Measurements from ENCODE around the gene RPL15.
A peak's percentile ranks its signal among the peaks of the same experiment; 100 is the strongest.
"Not testable (repeated sequence)": the region's sequence is repeated elsewhere in the genome, so short reads cannot be mapped to it uniquely, and the experiment has no call there.

RPL15 gene

DNA sequence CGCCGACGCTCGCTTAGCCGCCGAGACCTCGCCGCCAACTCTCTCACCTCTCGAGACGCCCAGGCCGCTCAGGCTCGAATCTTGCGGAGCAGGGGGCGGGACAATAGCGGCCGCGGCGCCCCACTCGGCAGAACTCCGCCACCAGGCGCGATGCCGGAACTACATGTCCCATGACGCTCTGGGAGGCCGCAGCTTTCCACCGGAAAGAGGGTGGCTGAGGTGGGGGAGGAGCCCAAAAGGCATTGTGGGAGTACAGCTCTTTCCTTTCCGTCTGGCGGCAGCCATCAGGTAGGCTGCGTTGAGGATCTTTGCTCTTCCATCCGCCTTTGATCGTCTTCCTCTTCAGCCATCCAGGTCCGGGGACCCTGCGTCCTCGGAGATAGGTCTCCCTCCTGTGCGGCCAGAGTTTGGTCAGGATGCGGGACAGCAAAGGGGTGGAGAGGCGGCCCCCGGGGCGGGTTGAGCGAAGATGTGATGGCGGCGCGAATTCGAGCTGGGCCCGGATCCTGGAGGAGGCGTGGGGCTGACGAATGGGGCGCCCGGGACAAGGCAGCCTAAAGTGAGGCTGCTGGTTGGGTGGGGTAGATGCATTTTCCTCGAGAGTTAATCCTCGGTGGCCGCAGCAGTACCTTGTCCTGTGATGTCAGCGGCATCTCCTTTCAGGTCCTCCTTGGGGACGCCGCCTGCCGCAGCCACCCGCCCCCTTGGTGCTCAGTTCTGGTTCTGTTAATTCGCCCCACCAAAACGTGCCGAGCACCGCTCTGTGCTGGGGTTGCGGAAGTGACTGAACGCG is at the start of gene RPL15, which contains the start of gene NKIRAS1:
Gene RPL15, plus strand, starts transcription at position 247 of the 793 bp plus-strand sequence. CDS start 728 bp downstream, outside the sequence.
Gene NKIRAS1, minus strand, starts transcription at position 105 of the 793 bp plus-strand sequence. CDS start 6,086 bp downstream, outside the sequence.
- peak; percentile 90 to 94 (median 91) for DNase-seq

DNA sequence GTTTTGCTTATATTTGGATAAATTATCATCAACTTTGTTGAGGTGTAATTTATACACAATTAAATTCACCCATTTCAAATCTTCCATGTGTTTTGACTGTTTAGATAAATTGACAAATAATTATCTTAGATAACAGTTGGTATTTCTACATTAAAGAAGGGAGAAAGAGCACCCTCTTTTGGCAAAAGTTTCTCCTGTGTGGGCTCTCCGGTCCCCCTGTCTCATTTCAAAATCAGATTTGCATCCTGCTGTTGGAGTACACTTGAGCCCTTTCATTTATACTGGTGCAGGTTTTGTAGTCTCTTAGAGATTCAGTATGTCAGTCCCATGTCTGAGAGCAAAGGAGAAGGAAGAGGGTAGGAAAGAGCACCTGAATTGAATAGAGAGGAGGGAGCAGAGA is 49.5 kb upstream of the RPL15 start:
- DNase-seq, result no peak

DNA sequence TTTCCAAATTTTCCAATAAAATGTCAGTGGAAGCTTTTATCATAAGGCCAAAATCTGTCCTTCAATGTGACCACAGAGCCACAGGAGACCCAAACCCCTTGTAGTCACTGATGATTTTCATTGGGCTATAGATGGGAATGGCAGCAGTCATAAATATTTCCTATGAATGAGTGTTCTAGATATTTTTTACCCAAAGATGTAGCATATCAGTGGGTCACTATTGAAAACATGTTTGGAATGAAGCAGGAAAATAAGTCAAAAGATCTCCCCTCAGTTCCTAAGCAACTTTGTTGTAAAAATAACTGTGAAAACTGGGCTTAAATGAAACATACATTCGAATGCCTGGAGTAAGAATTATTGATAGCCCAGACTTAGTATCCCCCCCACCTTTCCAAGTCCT is 49.1 kb upstream of the RPL15 start:
- no peak for DNase-seq

GRCh38 chr3:23869977-23870662 is 46.8 kb upstream of the RPL15 start:
- no peak for DNase-seq

DNA sequence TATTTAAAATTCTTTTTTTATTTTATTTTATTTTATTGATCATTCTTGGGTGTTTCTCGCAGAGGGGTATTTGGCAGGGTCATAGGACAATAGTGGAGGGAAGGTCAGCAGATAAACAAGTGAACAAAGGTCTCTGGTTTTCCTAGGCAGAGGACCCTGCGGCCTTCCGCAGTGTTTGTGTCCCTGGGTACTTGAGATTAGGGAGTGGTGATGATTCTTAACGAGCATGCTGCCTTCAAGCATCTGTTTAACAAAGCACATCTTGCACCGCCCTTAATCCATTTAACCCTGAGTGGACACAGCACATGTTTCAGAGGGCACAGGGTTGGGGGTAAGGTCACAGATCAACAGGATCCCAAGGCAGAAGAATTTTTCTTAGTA is 46.3 kb upstream of the RPL15 start:
- not testable (repeated sequence) for DNase-seq

DNA sequence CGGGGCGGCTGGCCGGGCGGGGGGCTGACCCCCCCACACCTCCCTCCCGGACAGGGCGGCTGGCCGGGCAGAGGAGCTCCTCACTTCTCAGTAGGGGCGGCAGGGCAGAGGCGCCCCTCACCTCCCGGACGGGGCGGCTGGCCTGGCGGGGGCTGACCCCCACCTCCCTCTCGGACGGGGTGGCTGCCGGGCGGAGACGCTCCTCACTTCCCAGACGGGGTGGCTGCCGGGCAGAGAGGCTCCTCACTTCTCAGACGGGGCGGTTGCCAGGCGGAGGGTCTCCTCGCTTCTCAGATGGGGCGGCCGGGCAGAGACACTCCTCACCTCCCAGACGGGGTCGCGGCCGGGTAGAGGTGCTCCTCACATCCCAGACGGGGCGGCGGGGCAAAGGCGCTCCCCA is 45.6 kb upstream of the RPL15 start:
- not testable (repeated sequence) for DNase-seq

DNA sequence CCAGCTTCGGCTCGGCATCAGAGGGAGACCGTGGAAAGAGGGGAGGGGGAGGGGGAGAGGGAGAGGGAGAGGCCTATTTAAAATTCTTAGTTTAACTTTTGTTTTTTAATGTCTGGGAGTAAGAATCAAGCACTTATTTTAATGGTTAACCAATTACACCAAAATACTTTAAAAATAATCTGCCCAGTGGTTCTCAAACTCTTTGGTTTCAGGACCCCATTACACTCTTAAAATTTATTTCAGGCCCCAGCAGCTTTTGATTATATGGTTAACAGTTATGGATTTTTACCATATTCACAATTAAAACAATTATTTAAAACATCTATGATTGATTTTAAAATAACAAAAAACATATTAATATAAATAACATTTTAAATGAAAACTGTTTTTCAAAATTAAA is 44.6 kb upstream of the RPL15 start:
- no peak for DNase-seq

- no peak for DNase-seq
Measured at GRCh38 chr3:23873941-23874340, 43.0 kb upstream of the RPL15 start.

DNA sequence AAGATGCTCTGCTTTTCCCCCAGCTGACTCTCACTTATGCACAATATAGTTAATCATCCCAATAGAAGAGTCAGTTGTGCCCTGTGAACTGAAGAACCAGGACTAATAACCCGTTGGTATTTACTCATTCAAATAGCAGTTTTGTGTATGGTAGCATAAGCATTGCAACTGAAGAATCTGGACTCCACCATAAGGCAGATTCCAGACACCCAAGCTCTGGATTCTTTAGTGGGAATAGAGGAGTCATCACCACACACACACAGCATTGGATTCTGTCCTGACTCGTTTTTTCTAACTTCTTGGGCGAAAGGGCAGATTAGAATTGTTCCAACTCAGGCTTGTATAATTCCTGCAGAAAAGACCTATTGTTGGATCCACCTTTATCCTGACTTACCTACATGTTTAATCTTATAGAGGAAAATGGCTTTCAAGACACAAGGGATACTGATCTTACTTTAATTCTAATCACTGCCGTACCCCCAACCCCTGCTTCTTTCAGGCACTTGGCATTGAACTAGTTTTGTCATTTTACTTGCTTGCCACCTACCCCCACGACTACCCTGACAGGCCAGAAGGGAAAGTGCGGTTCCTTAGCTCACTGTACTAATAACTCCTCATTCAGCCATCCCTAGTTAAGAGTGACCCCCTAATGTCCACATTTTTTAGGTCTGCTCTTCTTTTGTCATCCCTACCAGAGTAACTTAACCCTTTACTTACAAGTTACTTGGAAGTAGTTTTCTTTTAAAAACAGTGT is 42.4 kb upstream of the RPL15 start:
- no peak for DNase-seq

GRCh38 chr3:23875113-23875725 is 41.7 kb upstream of the RPL15 start:
- no peak for DNase-seq

- no peak for DNase-seq
Measured at GRCh38 chr3:23876923-23877322, 40.0 kb upstream of the RPL15 start.

GRCh38 chr3:23877329-23877980 is 39.5 kb upstream of the RPL15 start:
- DNase-seq, result no peak

DNA sequence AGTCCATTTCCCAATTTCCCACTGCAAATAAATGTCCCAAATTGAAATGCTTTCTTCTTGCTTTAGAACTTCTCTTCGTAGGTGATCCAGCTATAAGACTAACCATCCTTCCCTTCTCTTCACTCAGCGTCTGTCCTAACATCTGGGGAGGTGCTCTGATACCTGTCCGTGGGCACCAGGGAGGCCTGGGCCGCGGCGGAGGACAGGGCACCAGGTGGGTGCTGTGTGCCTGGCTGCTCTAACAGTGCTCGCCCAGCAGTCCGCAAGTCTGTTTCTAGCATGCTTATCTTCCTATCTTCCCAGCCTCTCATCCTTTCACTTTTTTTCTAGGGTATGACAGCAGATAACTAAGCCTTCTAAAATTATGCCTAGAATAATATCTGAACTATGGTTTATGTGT is 37.4 kb upstream of the RPL15 start:
- no peak for DNase-seq

DNA sequence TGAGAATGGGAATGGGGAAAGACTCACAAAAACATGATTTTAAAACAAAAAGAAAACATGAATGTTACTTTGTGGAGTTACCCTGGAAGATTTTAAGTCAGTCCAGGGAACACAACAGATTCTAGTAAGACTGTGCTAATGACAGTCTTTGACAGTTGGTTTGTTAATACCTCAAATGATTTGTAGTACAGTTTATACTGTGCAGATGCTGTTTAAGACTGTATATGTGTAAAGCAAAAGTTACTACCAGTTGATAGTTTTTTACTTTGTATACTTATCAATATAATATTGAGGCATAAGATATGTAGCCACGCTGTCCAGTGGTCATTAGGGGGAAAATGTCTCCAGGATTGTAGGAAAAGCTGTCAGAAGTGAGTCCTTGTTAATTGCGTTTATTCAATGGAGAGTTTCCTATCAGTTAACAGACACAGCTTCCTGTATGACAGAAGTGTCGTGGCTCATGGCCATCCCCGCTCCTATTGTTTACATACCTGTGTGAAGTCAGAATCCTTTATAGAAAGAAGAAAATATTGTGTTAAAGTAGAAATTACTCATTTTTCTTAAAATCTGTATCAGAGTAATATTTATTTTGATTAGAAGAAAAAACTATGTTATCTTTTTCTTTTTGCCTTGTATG is 36.1 kb upstream of the RPL15 start:
- DNase-seq, result no peak

- DNase-seq, result not testable (repeated sequence)
Measured at GRCh38 chr3:23881993-23882392, 34.9 kb upstream of the RPL15 start.

- no peak for DNase-seq
Measured at GRCh38 chr3:23882487-23882918, 34.4 kb upstream of the RPL15 start.

GRCh38 chr3:23884481-23884880 is 32.5 kb upstream of the RPL15 start:
- no peak for DNase-seq

- DNase-seq, result no peak
Measured at GRCh38 chr3:23885210-23885609, 31.7 kb upstream of the RPL15 start.

GRCh38 chr3:23886311-23886710 is 30.6 kb upstream of the RPL15 start:
- DNase-seq, result no peak

GRCh38 chr3:23888617-23889228 is 28.2 kb upstream of the RPL15 start:
- no peak for DNase-seq

GRCh38 chr3:23889386-23889785 is 27.5 kb upstream of the RPL15 start:
- no peak for DNase-seq

DNA sequence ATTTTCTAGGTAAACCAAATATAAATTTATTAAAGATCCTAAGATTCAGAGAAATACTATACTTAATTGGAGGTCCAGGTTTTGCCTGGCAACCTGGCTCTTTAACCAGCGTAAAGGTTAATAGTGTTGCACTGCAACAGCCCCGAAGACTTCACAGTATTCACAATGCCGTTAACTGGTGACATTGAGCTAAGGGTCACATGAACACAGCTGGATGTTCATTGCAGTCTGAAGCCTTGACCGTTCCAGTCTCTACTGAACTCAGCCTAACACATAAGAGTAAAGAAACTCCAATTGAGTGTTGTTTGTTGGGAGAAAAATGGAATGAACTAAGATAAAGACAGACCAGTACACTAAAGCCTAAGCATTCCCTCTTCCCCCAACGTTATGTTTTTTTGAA is 27.0 kb upstream of the RPL15 start:
- DNase-seq, result no peak

Measured in activated naive CD4-positive, alpha-beta T cell (primary cell).